Left ventricle myocardium superior (tissue), 1 donor: ENCODE measurements around the gene TRPV2. TPM values are rescaled to one million over a fixed set of nuclear protein-coding genes. Genes with fewer than 3 reads are reported as not detected.

Experiments used
- total RNA-seq: library from RNA; stranded (reverse); fragmentation: NEBNext Ultra II Directional; extraction: Animal tissue kit (Norgen Biotek cat#: 25700); gene quantifications from one replicate; pipeline ENCODE4 v1.2.1, GENCODE V29; 2021
- donor health status: DM: no; HTN: yes; CAD: no; lungs with severe emphysema.

Gene TRPV2
- total RNA-seq, 1 donor from 2014 or later: 8.1 TPM

Other genes with a start within 250 kb of the TRPV2 start
- 62.5 TPM for gene NCOR1, start 200.0 kb upstream of the TRPV2 start, total RNA-seq
- gene PIGL, start 198.4 kb upstream of the TRPV2 start, total RNA-seq: 6.3 TPM
- 14.2 TPM for gene CENPV, start 62.1 kb upstream of the TRPV2 start, total RNA-seq
- 1,672 TPM for gene UBB, start 34.5 kb upstream of the TRPV2 start, total RNA-seq
- gene LRRC75A, start 76.6 kb downstream of the TRPV2 start, total RNA-seq: 0.47 TPM
- gene ZNF287, start 153.6 kb downstream of the TRPV2 start, total RNA-seq: 6.3 TPM
- 1.4 TPM for gene ZNF624, start 238.3 kb downstream of the TRPV2 start, total RNA-seq